Stimulated activated CD4-positive, alpha-beta T cell treated with anti-CD3 and anti-CD28 coated beads, Interleukin-12 subunit alpha, Interleukin-12 subunit beta, amount 100 ng/mL, for 4 hours (primary cell): ENCODE data around the gene NINJ1.
A peak's percentile ranks its signal among the peaks of the same experiment; 100 is the strongest.

Experiments used
- DNase-seq: peaks from one replicate; pipeline ENCODE4 v3.0.0-alpha.2; 2020

Gene NINJ1

DNA sequence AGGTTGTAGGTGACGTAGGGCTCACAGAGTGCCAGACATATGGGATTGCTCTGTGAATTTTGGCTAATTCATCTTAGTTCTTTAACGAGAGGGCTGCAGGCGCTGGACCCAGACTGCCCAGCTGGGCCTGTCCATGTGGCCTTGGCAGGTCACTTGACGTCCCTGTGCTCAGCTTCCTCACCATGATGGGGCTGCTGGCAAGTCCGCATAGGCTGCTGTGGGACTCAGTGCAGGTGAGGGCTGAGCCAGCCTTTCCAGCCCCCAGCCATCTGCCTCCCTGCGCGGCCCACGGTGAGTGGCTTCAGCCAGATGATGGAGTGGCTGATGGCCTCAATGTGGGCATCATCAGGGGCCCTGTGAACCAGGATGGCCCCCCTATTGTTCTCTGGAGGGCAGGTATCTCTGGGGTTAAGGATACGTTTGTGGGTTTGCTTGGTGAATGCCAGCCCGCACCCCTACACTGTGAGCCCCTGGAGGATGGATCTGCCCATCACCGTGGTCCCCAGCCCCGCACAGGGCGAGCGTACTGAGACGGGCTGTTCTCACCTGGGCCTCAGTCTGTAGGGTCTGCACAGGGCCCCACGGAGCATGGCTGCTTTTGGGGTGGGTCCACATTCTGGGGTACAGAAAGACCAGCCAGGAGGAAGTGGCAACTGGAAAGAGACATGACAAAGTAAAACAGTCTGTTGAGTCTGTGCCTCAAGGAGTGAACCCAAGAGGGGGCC is 34.3 kb downstream of the NINJ1 start:
- no peak for DNase-seq

DNA sequence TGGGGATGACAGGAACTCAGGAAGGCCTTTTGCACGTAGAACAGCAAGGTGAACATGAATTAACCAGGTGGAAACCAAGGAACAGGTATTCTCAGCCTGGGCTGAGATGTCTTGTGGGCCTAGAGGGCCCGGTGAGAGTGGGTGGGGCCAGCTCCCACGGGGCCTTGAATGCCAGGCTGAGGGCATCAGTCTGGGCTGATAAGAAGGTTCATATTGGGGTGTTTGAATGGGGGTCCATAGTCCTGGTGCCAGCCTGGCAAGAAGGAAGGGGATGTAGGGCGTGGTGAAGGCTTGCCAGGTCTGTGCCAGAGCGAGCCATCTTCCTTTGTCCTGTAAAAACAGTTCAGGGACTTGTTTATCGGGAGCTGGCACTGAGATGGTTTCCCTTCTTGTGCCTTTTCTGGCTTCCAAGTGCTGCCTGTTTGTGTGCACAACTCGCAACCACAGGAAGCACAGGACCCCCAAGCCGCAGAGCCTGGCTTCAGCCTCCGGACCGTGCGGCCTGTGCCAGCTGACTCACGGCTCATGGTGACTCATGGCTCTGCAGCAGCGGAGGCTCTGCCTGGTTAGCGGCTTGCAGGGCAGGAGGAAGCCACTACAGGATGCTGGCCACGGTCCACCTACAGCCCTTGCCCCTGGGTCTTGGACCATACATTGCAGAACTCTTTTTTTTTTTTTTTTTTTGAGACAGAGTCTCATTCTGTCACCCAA is 35.7 kb downstream of the NINJ1 start:
- DNase-seq, result peak; percentile 58

DNA sequence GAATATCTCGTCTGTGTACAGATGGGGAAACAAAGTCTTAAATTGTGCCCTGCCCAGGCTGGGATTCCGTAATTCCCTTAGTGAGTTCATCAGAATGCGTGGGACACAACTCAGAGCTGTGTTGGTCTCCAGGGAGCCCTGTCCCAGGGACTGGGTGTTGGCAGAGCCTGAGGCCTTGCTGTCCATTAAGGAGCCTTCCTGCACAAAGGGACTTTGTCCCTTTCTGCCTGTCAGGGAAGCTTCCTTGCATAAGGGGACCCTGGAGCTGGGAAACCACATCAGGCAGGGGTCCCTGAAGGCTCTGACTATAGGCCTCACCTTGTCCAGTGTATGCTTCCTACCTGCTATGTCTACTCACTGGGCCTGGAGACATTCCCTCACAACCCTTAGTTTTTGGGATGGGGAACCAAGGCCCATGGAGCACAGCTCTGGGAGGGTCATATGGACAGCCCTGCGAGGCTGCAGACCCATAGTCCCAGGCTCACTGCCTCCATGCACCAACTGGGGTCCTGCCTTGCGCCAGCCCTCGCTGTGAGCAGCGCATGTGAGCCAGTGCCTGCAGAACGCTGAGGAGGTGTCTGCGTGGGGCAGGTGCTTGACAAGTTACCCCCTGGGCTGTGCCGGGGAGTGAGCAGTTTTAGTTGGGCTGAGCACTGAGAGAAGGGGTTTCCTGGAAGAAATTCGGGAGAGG is 36.4 kb downstream of the NINJ1 start:
- no peak for DNase-seq

DNA sequence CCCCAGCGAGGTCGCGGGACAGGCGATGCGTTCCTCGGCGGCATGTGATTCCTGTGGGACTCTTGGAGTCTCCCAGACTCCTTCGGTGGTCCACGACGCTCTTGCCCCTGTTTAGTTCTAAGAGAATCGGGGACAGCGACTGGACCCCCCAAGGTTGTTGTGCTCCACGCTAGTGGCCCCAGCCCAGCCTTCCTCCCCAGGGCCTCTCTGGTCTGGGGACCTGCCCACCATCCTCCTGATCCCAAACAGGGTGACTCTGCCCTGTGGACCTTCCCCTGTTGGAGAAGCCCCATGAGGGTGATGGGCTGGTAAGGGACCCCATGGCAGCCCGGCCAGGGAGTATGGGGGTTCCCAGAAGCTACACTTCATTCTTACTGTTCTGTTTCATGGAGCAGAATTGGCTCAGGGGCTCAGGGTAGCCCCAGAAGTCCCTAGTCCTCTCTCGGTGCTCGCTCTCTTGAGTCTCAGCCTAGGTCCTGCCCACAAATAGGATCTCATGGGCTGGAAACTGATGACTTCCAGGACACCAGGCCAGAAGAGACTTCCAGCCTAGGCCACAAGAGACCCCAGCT is 37.2 kb downstream of the NINJ1 start:
- no peak for DNase-seq

DNA sequence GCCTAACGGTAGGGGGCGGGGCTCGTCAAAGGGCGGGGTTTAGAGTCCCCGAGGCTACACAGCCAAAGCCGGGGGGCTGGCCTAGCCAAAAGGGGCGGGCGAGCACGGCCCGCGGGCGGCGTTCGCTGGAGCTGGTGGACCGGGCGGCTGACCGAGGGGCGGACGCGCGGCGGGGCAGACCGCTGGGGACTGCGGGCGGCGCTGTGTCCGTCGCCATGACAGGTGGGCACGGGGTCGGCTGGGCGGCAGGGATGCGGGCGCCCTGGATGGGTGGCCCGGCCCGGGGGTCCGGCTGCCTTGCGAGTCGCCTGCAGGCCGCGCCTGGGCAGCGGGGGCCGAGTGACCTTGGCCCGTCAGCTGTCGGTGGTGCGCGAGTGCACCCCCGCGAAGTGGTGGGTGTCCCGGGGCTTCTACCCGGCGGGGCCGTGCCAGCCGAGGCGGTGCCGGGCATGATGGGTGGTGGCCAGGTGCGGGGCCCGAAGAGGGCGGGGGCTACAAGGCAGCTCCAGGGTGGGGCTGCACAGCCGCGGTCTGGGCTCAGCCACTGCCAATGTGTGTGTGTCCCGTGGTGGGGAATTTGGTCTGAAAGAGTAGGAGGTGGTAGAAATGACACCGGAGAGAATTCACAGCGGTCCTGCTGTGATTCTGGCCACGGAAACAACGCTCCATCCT is 37.8 kb downstream of the NINJ1 start, which contains the start of gene CARD19:
Gene CARD19 (plus strand): TSS at position 87 of the 672 bp plus-strand sequence. CDS start 129 bp downstream, at position 216.
- DNase-seq, result peak; percentile 40

DNA sequence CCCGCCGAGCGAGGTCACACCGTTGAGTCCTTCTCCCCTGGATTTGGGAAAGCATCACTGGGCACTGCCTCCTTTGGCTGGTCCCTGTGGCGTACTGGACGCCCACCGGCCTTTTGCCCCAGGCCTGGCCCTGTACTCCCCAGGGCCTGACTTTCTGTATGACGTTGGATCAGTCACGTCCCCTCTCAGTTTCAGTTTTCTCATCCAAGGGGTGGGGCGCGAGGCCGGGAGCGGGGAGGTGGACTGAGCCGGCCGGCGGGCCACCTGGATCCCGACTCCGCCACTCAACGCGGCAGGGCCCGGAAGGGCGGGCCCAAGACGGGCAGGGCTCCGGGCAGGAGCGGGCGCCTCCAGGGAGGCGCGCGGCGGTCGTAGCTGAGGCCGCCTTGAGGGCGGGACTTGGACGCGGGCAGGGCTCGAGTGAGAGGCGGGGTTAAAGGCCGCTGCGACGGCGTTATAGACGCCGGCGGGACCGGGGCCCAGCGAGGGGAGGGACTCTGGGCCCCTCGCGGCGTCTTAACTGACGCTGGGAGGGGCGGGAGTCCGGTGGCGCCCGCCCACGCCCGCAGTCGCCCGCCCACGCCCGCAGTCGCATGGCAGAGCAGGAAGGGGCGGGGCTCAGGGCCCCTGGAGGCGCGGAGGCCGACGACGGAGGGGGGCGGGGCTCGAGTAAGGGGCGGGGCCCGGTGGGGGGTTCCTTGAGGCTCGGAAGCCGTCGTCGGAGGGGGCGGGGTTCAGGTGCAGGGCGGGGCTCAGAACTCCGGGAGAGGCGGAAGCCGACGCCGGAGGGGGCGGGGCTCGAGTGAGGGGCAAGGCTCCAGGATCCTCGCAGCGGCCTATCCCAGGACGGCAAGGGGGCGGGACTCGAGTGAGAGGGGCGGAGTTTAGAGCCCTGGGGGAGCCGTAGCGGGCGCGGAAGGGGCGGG is 38.6 kb downstream of the NINJ1 start:
- peak; percentile 100 for DNase-seq

DNA sequence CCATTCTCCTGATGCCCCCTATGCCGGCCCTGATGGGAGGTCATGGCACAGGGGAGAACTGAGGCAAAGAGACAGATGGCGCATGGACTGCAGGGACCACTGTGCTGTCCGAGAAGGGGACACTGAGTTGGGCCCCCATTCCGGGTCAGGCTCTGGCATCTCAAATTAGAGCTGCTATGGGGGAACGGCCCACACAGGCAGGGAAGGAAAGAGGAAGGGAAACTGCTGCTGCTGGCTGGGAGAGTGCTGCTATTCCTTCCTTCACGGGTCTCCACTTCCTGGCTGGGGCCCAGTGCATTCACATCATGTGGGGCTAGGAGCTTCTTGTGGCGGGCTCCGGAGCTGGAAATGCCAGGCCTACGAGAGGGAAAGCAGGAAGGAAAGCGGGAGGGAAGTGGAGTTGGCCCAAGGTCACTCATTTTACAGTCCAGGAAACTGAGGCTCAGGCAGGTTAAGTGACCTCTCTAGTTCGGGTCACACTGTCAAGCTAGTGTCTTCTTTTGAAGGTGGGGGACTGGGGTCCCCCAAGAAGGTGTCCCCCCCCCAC is 39.3 kb downstream of the NINJ1 start:
- no peak for DNase-seq

DNA sequence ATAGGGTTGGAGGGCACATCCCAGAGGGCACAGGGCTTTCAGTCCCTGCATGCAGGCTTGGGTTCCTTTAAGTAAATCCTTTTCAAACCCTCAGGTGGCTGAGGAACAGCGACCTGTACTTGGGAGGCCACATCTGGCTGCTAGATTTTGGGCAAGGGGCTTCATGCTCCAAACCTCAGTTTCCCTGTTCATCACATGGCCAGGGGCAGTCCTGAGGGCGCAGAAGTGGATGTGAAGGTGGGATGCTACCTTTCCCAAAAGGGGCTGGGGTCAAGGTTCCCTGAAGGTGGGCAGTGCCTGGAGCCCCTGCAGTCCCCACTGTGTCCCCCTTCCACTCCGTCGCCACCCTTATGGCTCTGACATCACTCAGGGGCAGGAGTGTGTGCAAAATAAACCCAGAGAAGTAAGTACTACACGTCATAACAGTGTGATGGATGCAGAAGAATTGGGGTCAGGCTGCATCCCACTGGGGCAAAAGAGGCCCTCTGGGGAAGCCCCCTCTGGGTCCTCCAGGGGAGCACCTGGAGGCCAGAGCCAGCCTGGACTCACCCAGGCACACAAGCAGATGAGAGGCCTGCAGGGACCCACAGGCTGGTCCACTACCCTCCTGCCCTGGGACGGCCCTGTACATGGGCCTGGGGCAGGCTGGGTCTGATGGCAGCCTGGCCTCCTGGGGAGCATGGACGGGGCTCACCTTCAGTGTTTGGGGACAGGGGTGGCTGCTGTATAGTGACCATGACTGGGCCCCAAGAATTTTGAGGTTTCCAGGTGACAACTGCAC is 40.0 kb downstream of the NINJ1 start:
- DNase-seq, result no peak

DNA sequence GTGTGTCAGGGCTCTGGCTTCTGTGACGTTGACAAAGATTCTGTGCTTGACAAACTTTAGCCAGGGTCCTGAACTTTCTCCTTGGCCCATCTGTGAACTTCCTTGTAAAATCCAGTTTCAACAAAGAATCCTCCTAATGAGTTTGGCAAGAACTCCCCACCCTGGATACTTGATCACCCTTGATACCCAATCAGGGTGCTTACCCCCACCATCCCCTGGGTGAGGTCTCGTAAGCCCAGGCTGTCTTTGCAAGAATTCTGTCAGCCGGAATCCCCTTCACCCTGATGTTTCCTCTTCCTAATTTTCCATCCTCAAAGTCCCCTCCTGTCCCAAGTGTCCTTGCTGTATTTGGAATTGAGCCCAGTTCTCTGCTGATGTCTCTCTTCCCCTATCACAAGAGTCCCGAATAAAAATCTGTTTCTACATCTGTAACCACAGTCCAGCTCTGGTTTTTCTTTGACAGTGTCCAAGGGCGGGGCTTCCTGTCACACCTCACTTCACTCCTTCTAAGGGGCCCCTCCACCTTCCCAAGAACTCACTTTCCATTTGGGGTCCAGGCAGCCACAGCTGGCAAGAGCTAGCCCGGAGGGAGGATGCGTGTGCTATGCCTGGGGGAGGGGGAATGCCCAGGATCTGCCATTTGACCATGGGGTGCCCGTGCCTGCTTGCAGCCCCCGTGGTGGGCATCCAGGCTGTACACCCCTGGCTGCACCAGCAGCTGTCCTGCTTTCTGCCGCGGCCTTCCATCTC is 40.7 kb downstream of the NINJ1 start:
- DNase-seq, result no peak

DNA sequence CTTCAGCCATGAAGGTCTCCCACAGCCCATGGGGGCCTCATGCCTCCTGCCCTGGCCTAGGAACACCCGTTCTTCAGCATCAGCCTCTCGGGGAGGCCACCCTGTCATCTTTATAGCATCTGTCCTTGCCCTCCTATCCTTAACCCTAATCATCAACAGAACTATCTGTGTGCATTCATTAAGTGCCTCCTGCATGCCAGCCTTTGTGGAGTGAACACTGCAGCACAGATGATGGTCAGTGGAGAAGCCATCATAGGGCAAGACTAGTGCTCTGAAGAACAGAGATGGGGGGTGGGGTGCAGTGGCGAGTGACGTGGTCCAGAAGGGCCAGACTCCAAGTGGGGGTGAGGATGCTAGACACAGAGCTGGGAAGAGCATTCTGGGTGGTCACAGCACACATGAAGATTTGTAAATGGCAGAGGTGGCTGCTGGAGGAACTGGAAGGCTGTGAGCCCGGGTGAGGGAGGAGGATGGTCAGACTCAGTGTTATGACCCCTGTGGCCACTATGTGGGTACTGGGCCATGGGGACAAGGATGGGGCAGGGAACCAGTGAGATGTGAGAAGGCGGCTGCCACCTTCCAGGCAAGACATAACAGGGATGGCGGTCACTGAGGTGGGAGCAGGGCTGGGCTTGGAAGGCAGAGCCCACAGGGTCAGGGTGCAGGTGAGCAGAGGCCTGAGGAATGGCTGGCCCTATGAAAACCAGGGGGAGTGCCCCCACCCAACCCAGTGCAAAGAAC is 41.6 kb downstream of the NINJ1 start:
- no peak for DNase-seq

DNA sequence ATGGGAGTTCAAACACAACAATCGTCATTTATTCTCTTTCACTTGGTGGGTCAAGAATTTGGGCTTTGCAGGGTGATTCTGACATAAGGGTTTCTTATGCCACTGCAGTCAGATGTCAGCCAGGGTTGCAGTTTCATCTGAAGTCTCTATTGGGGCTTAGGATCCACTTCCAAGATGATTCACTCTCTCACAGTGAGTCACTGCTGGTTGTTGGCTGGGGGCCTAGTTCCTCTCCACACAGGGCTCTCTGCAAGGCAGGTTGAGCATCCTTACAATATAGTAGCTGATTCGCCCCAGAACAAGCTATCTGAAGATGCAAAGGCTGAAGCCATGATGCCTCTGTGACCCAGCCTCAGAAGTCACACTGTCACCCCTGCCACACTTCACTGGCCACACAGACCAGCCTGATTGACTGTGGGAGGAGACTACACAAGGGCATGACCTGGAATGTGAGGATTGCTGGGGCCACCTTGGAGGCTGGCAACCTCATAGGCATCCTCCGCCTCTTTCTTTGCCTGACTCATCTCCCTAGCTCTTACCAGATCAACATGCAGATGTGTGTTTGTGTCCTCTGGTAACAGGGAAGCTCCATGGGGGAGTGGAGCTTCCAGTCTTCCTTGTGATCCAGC is 42.5 kb downstream of the NINJ1 start:
- peak; percentile 51 for DNase-seq

DNA sequence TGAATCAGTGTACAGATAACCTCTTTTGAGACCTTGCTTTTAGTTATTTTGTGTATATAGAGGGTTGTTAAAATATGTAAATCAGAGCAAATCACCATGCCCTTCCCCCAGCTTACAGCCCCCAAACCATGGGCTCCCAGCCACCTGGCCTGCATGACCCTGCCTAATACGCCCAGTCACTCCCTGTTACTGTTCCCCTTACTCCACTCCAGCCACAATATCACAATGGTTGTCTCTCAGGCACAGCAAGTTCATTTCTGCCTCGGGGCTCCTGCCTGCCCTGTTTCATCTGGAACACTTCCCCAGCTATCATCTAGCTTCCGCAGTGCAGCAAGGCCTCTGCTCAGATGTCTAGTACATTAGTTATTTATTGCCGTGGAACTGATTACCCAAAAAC is 43.0 kb downstream of the NINJ1 start:
- DNase-seq, result no peak

DNA sequence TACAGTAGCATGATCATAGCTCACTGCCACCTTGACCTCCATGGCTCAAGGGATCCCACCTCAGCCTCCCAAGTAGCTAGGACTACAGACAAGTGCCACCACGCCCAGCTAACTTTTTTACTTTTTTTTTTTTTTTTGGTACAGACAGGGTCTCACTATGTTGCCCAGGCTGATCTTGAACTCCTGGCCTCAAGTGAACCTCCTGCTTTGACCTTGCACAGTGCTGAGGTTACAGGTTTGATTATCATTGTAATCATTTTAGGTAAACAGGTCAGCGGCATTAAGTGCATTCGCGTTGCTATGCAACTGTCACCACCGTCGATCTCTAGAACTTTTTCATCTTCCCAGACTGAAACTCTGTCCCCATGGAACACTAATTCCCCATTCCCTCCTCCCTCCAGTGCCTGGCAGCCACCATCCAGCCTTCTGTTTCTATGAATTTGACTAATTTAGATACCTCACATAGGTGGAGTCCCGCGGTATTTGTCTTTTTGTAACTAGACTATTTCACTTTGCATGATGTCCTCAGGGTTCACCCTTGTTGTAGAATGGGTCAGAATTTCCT is 43.9 kb downstream of the NINJ1 start:
- no peak for DNase-seq

DNA sequence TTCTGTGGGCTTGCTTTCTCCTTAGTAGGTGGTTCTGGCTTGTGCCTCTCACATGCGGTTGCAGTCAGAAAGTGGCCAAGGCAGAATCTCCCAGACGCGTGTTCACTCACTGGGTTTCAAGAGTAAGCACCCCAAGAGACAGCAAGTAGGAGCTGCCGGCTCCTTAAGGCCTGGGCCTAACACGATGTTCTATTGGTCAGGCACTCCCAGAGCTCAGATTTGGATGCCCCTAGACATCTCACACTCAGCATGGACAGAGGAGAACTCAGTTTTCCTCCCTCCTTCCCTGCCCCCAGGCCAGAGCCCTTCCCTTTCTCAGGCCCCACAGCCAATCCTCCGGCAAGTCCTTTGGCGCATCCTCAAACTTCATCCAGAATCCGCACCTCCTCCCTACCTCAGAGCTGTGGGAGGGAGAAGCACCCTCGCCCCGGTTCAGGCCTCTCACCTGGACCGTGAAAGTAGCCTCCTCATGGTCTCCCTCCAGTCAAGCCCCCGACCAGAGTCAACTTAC is 44.5 kb downstream of the NINJ1 start:
- no peak for DNase-seq

DNA sequence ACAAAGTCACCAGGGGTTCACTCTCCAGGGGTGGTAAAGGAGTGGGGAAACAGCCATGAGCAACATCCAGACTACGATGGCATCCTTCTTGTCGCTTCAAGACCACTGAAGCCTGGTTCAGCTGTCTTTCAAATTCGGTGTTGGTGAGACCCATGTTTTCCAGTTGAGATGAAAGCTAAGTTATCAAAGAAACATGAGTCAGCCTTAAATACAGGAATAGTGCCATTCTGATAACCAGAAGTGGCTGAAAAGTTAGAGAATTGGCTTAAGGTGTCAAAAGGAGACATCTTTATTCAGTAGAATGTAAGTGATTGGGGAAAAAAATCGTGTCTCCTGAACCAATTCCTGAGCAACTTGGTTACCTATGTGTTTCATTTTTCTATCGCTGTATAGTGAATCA is 45.0 kb downstream of the NINJ1 start:
- no peak for DNase-seq

DNA sequence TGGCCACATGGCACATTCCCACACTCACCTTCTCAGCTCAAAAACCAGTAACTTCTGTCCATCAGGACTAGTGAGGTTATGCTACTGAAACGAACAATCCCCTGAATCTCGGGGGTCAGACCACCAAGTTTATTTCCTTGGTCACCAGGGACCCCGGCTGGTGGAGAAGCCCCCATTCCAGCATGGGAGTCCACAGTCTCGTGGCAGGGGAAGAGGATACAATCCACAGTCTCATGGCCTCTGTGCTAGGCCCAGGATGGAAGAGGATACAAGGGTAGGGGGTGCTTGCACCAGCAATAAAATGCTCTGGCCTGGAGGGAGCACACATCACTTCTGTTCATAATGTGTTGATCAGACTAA is 45.4 kb downstream of the NINJ1 start:
- no peak for DNase-seq

DNA sequence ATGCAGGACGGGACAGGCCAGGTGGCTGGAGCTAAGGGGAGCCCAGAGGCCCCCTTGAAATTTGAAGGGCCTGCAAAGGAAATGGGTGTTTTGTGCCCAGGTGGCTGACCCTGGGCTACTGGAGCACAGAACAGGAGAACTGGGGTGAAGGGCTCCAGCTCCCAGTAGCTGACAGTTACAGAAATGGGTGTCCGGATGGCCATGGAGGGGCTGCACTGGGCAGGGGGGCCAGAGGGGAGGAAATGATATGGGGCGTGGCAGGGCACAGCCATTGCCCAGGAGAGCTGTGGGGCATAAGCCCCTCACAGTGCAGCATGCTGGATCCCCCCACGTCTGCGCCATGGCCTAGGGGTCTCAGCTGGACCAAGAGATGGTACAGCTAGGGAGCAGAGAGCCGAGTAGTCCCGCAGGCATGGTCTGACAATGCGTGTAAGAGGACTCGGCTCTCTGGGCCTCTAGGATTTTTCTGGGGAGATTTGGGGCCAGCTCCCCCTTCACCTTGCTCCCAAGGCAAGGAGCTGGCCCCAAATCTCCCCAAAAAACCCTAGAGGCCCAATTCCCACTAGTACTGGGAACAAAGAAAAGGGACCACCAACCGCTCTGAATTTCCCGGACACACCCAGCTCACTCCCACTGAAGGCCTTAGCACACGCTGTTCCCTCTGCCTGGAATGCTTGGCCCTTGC is 45.9 kb downstream of the NINJ1 start:
- DNase-seq, result no peak
